SJCRH30 (cell line): ENCODE data around the gene GCGR. TPM values are rescaled to one million over a fixed set of nuclear protein-coding genes. Genes with fewer than 3 reads are reported as not detected.

Experiments
- DNase-seq, 2 experiments: peaks; one replicate each; pipeline ENCODE4 v3.0.0-alpha.2; 2015 to 2020
- H3K27ac ChIP-seq: fragments of 250-450 bp; sonication (Bioruptor Pico); 2 replicates; pipeline ENCODE4 v1.5.1; 2020; ENCODE audit warnings: mild to moderate bottlenecking, moderate library complexity
- H3K27me3 ChIP-seq: fragments of 250-450 bp; sonication (Bioruptor Pico); 2 replicates; pipeline ENCODE4 v1.5.1; 2020; ENCODE audit warnings: mild to moderate bottlenecking, moderate library complexity
- H3K36me3 ChIP-seq: fragments of 250-450 bp; sonication (Bioruptor Pico); 2 replicates; pipeline ENCODE4 v1.5.1; 2020; ENCODE audit warnings: mild to moderate bottlenecking, moderate library complexity
- H3K4me1 ChIP-seq: fragments of 250-450 bp; sonication (Bioruptor Pico); 2 replicates; pipeline ENCODE4 v1.5.1; 2020; ENCODE audit warnings: mild to moderate bottlenecking, moderate library complexity
- H3K4me3 ChIP-seq: fragments of 250-450 bp; sonication (Bioruptor Pico); 2 replicates; pipeline ENCODE4 v1.5.1; 2020; ENCODE audit warnings: mild to moderate bottlenecking, moderate library complexity
- H3K9me3 ChIP-seq: fragments of 250-450 bp; sonication (Bioruptor Pico); replicated peaks from 2 replicates; pipeline ENCODE4 v1.5.1; 2020; ENCODE audit warnings: mild to moderate bottlenecking, moderate library complexity
- total RNA-seq: library from RNA; depleted of rRNA; stranded (reverse); fragments of >200 nt; shearing (Covaris generic); gene quantifications from 2 replicates; pipeline ENCODE4 v1.2.3, GENCODE V29; 2014

Gene GCGR
- total RNA-seq, 1 experiment from 2014 or later: 0.04 TPM

DNA sequence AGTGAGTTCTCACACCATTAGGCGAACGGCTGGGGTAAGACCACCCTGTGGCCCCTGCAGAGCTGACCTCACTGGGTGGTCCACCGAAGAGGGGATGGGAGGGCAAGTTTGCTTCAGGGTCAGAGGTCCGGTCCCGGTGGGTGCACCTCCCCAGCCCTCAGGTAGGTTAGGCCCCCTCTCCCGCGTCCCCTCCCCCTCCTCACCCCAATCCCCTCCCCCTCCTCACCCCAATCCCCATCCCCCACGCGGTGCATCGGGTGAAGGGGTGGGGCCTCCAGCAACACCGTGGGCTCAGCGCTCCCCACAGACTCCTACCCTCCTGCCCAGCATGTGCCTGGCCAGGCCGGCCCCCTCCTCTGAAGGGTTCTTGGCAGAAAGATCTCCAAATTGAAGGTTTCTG lies 15.8 kb downstream of the GCGR start:
- Histone ChIP-seq H3K4me1 (no peaks in the 10 kb centered on the region), H3K9me3 (no peaks in the 10 kb centered on the region), H3K4me3 (no peak overlapping the region), H3K36me3 (no peaks in the 10 kb centered on the region), H3K27ac (no peak overlapping the region), H3K27me3 (peaks cover 18% of the 10 kb centered on the region)
- DNase-seq: no peak

DNA sequence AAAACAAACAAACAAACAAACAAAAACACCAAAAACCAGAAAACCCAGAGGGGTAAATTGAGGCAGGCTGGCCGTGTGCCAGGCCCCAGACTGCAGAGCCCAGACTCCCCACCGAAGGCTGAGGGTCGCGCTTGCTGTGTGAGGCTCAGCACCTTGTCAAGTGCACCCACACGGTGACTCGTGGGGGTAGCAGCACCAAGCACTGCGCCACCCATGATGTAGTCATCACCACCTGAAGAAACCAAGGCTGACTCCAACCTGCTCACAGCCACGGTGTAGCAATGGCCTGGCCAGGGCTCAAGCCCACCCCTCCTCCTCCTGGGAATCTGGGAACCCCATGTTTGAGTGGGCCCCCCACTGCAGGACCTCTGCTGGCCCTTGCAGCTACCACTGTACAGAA lies 17.2 kb downstream of the GCGR start:
- Histone ChIP-seq H3K36me3 (no peaks in the 10 kb centered on the region), H3K27ac (no peak overlapping the region)
- no peak for DNase-seq

DNA sequence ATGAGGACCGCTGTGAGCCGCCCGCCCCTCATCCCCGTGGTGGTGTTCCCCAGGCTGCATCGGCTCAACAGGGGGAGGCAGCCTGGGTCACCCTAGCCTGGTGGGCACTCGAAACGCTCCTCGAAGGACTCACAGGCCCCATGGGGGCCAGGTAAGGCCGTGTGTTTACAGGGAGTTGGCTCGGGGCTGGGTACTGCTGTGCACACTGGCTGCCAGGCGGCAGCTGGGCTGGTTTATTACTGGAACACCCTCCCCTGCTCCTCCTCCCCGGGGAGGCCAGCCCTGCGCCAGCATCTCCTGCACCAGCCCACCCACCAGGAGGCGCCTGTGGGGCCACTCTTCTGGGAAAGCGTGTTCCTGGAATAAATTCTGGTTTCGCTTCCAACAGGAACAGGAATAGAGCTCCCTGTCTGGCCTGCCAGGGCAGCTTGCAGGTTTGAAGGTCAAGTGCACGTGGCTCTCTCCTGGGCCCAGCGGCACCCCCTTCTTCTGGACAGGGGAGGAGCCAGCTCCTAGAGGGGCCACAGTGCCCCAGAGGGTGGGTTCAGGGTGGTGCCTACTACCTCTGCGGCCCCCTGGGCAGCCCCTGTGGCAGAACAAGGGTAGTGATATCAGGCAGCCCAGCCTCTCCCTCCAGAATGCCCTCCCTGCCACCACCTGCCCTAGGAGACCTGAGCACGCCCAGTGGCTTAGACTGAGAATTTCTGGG lies 17.8 kb downstream of the GCGR start:
- Histone ChIP-seq H3K27me3 (no peaks in the 10 kb centered on the region), H3K4me1 (no peaks in the 10 kb centered on the region), H3K4me3 (no peak overlapping the region), H3K9me3 (no peaks in the 10 kb centered on the region), H3K36me3 (no peaks in the 10 kb centered on the region), H3K27ac (no peak overlapping the region)
- peak; percentile 81 to 85 for DNase-seq

More for the DNA sequence above, 17.2 kb downstream of the GCGR start:
- no peaks in the 10 kb centered on the region for H3K4me1 ChIP-seq
- no peaks in the 10 kb centered on the region for H3K9me3 ChIP-seq
- H3K27me3 ChIP-seq: peaks cover 4% of the 10 kb centered on the region
- H3K4me3 ChIP-seq: no peak overlapping the region

DNA sequence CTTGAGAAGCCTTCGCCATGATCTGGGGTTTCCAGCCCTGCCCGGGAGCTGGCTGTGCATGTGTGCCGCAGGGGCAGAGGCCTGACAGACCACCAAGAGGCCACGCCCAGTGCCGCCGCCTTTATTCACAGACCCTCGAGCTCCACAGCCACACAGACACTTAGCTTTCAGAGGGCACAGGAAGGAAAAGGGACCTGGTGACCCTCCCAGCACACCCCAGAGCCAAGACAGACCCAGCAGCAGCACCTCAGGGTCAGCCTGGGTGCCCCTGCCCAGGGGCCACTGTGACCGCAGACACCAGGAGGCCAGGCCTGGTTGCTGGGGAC lies 18.3 kb downstream of the GCGR start:
- Histone ChIP-seq H3K27me3 (no peaks in the 10 kb centered on the region), H3K4me3 (no peak overlapping the region), H3K27ac (no peak overlapping the region), H3K36me3 (no peaks in the 10 kb centered on the region), H3K4me1 (no peaks in the 10 kb centered on the region), H3K9me3 (no peaks in the 10 kb centered on the region)
- no peak for DNase-seq

DNA sequence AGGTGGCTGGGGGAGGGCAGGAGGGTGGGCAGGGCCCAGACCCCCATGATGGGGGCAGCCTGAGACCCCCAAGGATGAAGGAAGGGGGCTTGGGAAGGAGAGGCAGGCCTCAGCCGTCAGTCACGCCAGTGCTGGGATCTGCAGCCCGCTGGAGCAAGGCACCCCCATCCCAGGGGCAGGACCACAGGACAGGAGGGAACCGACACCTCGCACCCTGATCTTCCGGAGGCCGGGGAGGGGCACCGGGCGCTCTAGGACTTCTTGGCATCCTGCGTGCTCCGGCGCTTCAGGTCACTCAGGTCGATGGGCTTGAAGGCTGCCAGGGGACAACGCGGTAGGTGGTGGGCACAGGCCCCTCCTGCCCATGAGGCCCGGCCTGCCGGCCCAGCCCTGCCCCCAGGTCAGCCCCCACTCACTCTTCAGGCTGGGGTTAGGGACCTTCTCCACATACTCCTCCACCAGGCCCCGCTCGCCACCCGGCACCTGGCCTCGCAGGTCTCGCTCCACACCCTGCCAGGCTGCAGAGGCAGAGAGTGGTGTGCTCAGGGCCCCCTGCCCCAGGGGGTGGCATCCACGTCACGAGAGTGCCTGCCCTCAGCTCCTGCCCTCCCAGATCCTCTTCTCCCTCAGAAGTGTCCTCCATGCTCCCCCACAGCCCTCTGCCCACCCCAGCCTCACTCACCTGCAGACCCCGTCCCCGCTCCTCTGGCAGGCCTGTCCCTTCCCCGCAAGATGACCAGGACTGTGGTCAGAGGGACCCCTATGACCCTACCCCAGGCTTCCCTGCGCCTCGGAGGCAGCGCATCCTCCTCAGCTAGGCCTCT lies 19.3 kb downstream of the GCGR start:
- Histone ChIP-seq H3K36me3 (no peaks in the 10 kb centered on the region), H3K9me3 (no peaks in the 10 kb centered on the region), H3K4me3 (no peak overlapping the region), H3K4me1 (no peaks in the 10 kb centered on the region), H3K27me3 (no peaks in the 10 kb centered on the region), H3K27ac (no peak overlapping the region)
- DNase-seq: no peak

DNA sequence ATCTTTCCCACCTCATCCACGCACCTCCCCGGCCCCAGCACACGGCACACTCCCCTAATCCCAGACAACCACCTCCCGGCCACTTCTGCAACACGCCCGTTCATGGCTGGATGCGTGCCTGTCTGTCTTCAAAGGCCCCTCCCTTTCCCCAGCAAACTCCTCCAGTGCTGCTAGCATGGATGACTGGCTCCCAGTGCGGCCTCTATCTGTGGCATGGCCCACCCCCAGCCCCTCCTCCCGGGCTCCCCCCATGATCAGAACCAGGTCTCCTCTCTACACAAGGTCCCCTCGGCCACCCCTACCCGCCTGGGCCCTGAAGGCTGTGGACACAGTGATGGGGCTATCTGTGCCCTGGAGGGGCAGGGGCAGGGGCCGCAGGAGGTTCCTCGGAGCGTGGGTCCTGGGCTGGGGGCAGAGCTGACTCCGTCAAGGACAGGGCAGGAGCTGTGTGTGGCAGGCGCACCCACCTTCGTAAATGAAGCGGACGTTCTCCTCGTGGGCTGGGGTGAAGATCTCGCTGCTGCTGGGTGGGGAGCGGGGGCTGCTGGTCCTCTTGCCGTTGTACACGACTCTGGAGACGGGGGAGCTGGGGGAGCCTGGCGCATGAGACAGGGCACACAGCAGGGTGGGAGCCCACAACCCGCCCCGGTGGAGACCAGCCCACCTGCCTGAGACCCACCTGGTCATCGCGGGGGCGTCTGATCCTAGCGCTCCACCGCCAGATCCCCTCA lies 20.0 kb downstream of the GCGR start:
- Histone ChIP-seq H3K36me3 (no peaks in the 10 kb centered on the region), H3K4me1 (no peaks in the 10 kb centered on the region), H3K27ac (no peak overlapping the region), H3K27me3 (no peaks in the 10 kb centered on the region), H3K4me3 (no peak overlapping the region), H3K9me3 (no peaks in the 10 kb centered on the region)
- no peak for DNase-seq

DNA sequence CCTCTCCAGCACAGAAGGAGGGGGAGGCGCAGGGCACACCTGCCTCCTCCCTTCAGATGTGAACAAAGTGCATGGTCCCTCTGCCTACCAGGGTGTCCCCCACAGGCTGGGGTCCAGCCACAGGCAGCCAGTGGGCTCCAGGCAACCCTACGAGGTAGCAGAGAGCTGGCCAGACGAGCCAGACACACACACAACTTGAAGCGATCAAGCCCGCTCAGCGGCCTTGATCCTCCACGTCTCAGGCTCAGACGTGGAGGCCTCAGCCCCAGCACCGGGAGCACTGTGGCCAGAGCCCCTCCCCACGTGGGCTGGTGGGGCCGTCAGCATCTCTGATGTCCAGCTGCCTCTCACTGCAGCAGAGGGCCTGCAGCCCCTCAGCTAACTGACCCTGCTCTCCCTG lies 20.6 kb downstream of the GCGR start:
- H3K36me3 ChIP-seq: no peaks in the 10 kb centered on the region
- H3K27me3 ChIP-seq: no peaks in the 10 kb centered on the region
- DNase-seq: no peak
- no peak overlapping the region for H3K27ac ChIP-seq
- no peaks in the 10 kb centered on the region for H3K4me1 ChIP-seq
- no peaks in the 10 kb centered on the region for H3K9me3 ChIP-seq
- H3K4me3 ChIP-seq: no peak overlapping the region

DNA sequence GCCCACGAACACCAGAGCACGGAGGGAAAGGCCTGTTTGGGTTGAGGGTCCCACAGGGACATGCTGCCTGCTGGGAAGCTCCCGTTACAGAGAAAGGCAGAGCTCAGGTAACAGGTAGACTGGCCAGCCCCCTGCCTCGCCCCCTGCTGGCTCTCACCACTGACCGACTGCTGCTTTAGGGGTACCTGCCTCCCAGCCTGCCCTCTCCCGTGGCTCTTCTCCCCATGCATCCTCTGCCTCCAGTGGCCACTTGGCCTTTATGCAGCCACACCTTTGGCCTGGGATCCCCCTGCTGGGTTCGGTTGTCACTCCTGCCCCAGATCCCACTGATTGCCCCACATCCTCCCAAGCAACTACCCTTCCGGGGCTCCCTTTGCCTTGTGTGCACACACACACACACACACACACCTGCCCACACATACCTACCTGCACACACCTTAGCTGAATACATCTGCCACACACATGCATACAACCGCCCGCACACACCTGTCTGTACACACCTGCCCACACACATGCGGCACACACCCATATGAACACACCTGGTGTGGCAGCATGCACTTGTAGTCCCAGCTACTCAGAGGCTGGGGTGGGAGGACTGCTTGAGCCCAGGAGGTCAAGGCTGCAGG lies 22.0 kb downstream of the GCGR start:
- H3K4me1 ChIP-seq: no peaks in the 10 kb centered on the region
- DNase-seq: no peak
- no peak overlapping the region for H3K27ac ChIP-seq
- H3K36me3 ChIP-seq: no peaks in the 10 kb centered on the region
- H3K4me3 ChIP-seq: no peak overlapping the region
- H3K27me3 ChIP-seq: no peaks in the 10 kb centered on the region
- no peaks in the 10 kb centered on the region for H3K9me3 ChIP-seq

DNA sequence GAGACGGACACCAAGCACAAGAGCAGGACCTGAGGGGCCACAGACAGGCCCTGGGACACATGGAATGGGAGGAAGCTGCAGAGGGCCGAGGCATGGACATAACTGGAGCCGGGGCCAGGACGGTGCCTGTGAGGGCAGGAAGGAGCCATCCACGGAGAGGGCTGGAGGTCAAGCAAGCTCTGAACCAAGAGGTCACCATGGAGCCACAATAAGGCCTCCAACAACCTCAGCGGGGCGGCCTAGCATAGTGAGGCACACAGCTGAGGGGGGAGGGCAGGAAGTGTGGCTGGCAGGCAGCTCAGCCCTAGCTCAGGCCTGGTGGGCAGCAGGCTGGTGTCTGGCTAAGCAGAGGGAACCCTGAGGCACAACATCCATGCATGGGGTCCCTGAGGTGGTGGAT lies 24.7 kb downstream of the GCGR start:
- H3K27me3 ChIP-seq: no peaks in the 10 kb centered on the region
- no peaks in the 10 kb centered on the region for H3K9me3 ChIP-seq
- no peaks in the 10 kb centered on the region for H3K36me3 ChIP-seq
- H3K27ac ChIP-seq: no peak overlapping the region
- no peak for DNase-seq
- no peak overlapping the region for H3K4me3 ChIP-seq
- H3K4me1 ChIP-seq: peaks cover 9% of the 10 kb centered on the region

DNA sequence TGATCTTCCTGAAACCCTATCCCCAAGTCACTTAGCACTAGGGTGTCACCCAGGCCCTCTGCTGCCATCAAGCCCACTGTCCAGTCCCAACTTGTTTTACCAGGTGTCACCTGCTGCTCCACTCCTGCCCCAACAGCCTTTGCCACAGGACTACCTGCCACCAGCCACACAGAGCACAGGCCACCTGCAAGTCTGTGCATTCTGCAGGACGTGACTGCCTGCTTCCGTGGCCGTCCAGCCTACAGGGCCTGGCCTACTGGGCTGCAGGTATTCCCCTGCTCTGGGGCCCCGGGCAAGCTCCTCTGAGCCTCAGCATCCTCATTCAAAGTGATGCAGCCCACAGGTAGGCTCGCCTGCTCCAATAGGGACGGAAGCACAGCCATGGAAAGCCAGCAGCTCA lies 25.9 kb downstream of the GCGR start:
- Histone ChIP-seq H3K27ac (no peak overlapping the region), H3K27me3 (no peaks in the 10 kb centered on the region), H3K36me3 (no peaks in the 10 kb centered on the region), H3K4me3 (no peak overlapping the region), H3K4me1 (peaks cover 12% of the 10 kb centered on the region), H3K9me3 (no peaks in the 10 kb centered on the region)
- no peak for DNase-seq

DNA sequence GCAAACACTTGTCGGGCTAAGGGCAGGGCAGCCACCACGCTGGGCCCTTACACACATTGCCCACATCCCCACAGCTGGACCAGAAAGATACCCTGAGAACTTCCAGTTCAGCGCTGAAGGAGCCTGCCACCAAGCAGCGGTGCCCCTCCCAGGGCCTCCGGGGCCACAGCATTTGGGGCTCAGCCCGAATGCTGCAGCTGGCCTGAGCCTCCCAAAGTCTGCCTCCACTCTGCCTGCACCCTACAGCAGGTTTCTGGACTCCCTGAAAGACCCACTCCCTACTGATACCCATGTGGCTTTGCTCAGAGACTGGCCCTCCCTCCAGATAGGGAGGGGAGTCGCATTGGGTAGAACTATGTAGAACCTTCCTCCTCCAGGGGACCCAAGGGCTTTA lies 27.6 kb downstream of the GCGR start:
- no peak for DNase-seq
- Histone ChIP-seq H3K27ac (no peak overlapping the region), H3K4me1 (peaks cover 12% of the 10 kb centered on the region), H3K9me3 (no peaks in the 10 kb centered on the region), H3K4me3 (peak overlapping the region; percentile 77; the same call in 1 of the 2 replicates), H3K27me3 (no peaks in the 10 kb centered on the region), H3K36me3 (no peaks in the 10 kb centered on the region)

DNA sequence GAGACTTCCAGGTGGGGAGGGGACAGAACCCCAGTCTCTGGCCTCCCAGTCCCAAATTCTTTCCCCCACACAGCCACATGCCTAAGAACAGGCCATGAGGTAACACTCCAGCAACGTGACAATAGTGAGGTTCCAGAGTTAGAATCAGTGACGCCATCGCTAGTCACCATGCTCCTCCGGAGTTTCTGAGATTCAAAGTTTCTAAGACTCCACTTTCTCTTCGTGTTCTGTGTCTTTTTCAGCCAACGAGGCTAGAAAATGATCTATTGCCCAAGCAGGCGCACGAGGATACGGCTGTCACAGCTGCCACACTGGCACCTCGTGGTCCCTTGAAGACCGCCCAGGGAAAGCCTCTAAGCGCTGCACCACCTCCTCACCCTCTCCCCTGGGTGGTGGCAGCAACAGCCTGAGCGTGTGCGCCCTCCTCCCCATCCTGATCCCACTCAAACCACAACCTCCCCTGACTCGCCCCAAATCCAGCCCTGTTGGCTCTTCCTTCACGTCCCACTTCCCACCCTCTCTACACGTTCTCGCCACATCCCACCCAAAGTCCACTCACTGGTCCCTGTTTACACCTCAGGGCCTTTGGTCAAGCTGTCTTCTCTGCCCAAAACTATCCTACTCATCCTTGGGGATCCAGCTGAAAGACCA lies 28.1 kb downstream of the GCGR start:
- H3K4me3 ChIP-seq: peak overlapping the region; percentile 77
- no peak overlapping the region for H3K27ac ChIP-seq
- DNase-seq: peak in 1 of 2 experiments; percentile 55

DNA sequence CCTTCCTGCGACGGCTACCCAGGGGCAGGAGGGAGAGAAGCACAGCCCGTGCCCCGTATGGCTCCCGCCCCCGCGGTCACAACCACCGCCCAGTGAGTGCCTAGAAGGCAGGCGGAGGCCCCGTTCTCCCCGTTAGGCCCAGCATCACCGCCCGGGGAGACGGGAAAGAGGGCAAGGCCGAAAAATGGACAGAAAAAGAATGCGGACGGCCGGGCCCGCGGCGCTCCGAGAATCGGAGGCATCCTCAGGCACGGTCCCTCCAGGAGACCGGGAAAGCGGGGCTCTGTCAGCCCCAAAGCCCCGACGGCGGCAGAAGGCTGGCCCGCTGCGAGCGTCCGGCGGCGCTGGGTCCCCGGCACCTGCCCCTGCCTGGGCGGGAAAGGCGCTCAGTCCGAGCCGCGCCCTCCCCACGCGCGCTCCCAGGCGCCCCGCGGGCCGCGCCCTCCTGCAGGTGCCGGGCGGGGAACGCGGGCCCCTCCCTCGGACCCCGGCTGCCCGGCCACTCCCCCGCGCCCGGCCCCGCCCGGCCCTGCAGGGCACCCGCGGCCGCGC lies 28.7 kb downstream of the GCGR start:
- Histone ChIP-seq H3K4me1 (peaks cover 12% of the 10 kb centered on the region), H3K27me3 (no peaks in the 10 kb centered on the region), H3K4me3 (peak overlapping the region; percentile 77), H3K9me3 (no peaks in the 10 kb centered on the region), H3K27ac (no peak overlapping the region), H3K36me3 (no peaks in the 10 kb centered on the region)
- DNase-seq: peak in 1 of 2 experiments; percentile 49

More for the DNA sequence above, 28.1 kb downstream of the GCGR start:
- H3K9me3 ChIP-seq: no peaks in the 10 kb centered on the region
- peaks cover 12% of the 10 kb centered on the region for H3K4me1 ChIP-seq
- H3K27me3 ChIP-seq: no peaks in the 10 kb centered on the region
- no peaks in the 10 kb centered on the region for H3K36me3 ChIP-seq
